ENCODE measurements around the gene VPS37D. TPM values are rescaled to one million over a fixed set of nuclear protein-coding genes. Genes with fewer than 3 reads are reported as not detected.
"Not testable (repeated sequence)": the region's sequence is repeated elsewhere in the genome, so short reads cannot be mapped to it uniquely, and the experiment has no call there.

Gene VPS37D
- 1 to 10 TPM; 1.5 to 1.8 TPM for total RNA-seq
- 1 to 10 TPM in 1 of 2 donors, under 1 TPM in 1; 0.88 to 2.3 TPM for polyA plus RNA-seq
- long read RNA-seq, donor 1 = 0 reads
- long read RNA-seq, donor 2, partial matches to known transcripts = 0 of 5 reads
- long read RNA-seq, donor 2, other reads (novel, unspliced or antisense) = 1 of 5 reads

- H3K36me3 ChIP-seq (ENCODE audit: control insufficient read depth in 1 of 2, insufficient read depth in 2 of 2, low read length in 1 of 2) = no peaks in the 10 kb centered on the region
- 3 to 4% methylated on average over 40 to 79 of the region's 79 CpGs for WGBS, 2 donors
- H3K27me3 ChIP-seq (ENCODE audit: control insufficient read depth in 1 of 2, insufficient read depth in 2 of 2, low read length in 1 of 2) = no peaks in the 10 kb centered on the region
- H3K27ac ChIP-seq (ENCODE audit: low read depth in 1 of 2, low read length in 2 of 2) = no peak within 1 kb of the TSS
- peak within 1 kb of the TSS; percentile 53 to 73 for H3K4me3 ChIP-seq (ENCODE audit: low read length in 2 of 2)
- no peaks in the 10 kb centered on the region for H3K4me1 ChIP-seq (ENCODE audit: control insufficient read depth in 1 of 2, insufficient read depth in 2 of 2, low read length in 2 of 2)
- peaks cover 3% of the 10 kb centered on the region for H3K9me3 ChIP-seq (ENCODE audit: control insufficient read depth, low read length)
- DNase-seq = peak; percentile 91 to 97
- ATAC-seq (ENCODE audit: low FRiP score) = peak; percentile 96
- intact Hi-C loops (cut with DNase I) = loop anchor here in 1 of 2 donors (5.0 kb wide), 1 partner anchor 60 kb away; no protein-coding TSS in a partner anchor
Observed at GRCh38 chr7:73667344-73668102, at the start of gene VPS37D. Gene VPS37D (plus strand): TSS chr7:73667831. CDS start chr7:73667959, 128 bp downstream.

- 75 to 84% methylated on average over 4 of the region's 4 CpGs for WGBS, 2 donors
- Histone ChIP-seq H3K4me1 (ENCODE audit: control insufficient read depth in 1 of 2, insufficient read depth in 2 of 2, low read length in 2 of 2) (no peaks in the 10 kb centered on the region), H3K9me3 (ENCODE audit: control insufficient read depth, low read length) (no peaks in the 10 kb centered on the region), H3K27ac (ENCODE audit: low read depth in 1 of 2, low read length in 2 of 2) (no peak overlapping the region), H3K27me3 (ENCODE audit: control insufficient read depth in 1 of 2, insufficient read depth in 2 of 2, low read length in 1 of 2) (no peaks in the 10 kb centered on the region), H3K36me3 (ENCODE audit: control insufficient read depth in 1 of 2, insufficient read depth in 2 of 2, low read length in 1 of 2) (no peaks in the 10 kb centered on the region), H3K4me3 (ENCODE audit: low read length in 2 of 2) (no peak overlapping the region)
- ATAC-seq (ENCODE audit: low FRiP score) (no peak), DNase-seq (no peak)
- intact Hi-C loops (cut with DNase I) = no loop called here
Observed at GRCh38 chr7:73618538-73618937, 49.1 kb upstream of the VPS37D start.

- H3K9me3 ChIP-seq (ENCODE audit: control insufficient read depth, low read length); H3K36me3 ChIP-seq (ENCODE audit: control insufficient read depth in 1 of 2, insufficient read depth in 2 of 2, low read length in 1 of 2); H3K27me3 ChIP-seq (ENCODE audit: control insufficient read depth in 1 of 2, insufficient read depth in 2 of 2, low read length in 1 of 2); H3K4me3 ChIP-seq (ENCODE audit: low read length in 2 of 2); H3K27ac ChIP-seq (ENCODE audit: low read depth in 1 of 2, low read length in 2 of 2); DNase-seq; intact Hi-C loops (cut with DNase I); H3K4me1 ChIP-seq (ENCODE audit: control insufficient read depth in 1 of 2, insufficient read depth in 2 of 2, low read length in 2 of 2); ATAC-seq (ENCODE audit: low FRiP score): not testable (repeated sequence)
- WGBS, 2 donors = 90 to 94% methylated on average over 11 of the region's 11 CpGs
Observed at GRCh38 chr7:73619394-73619793, 48.2 kb upstream of the VPS37D start.

GRCh38 chr7:73621168-73622063, 46.2 kb upstream of the VPS37D start:
- 55 to 63% methylated on average over 6 to 7 of the region's 7 CpGs for WGBS, 2 donors
- DNase-seq (no peak), ATAC-seq (ENCODE audit: low FRiP score) (no peak)
- Histone ChIP-seq H3K4me3 (ENCODE audit: low read length in 2 of 2) (no peak overlapping the region), H3K4me1 (ENCODE audit: control insufficient read depth in 1 of 2, insufficient read depth in 2 of 2, low read length in 2 of 2) (no peaks in the 10 kb centered on the region), H3K27me3 (ENCODE audit: control insufficient read depth in 1 of 2, insufficient read depth in 2 of 2, low read length in 1 of 2) (no peaks in the 10 kb centered on the region), H3K27ac (ENCODE audit: low read depth in 1 of 2, low read length in 2 of 2) (no peak overlapping the region), H3K36me3 (ENCODE audit: control insufficient read depth in 1 of 2, insufficient read depth in 2 of 2, low read length in 1 of 2) (no peaks in the 10 kb centered on the region), H3K9me3 (ENCODE audit: control insufficient read depth, low read length) (no peaks in the 10 kb centered on the region)
- intact Hi-C loops (cut with DNase I) = no loop called here

- no peak for ATAC-seq (ENCODE audit: low FRiP score)
- no peaks in the 10 kb centered on the region for H3K27me3 ChIP-seq (ENCODE audit: control insufficient read depth in 1 of 2, insufficient read depth in 2 of 2, low read length in 1 of 2)
- WGBS, 2 donors = 24 to 36% methylated on average over 2 of the region's 2 CpGs
- H3K27ac ChIP-seq (ENCODE audit: low read depth in 1 of 2, low read length in 2 of 2) = no peak overlapping the region
- intact Hi-C loops (cut with DNase I) = no loop called here
- no peaks in the 10 kb centered on the region for H3K36me3 ChIP-seq (ENCODE audit: control insufficient read depth in 1 of 2, insufficient read depth in 2 of 2, low read length in 1 of 2)
- H3K4me3 ChIP-seq (ENCODE audit: low read length in 2 of 2) = no peak overlapping the region
- no peaks in the 10 kb centered on the region for H3K9me3 ChIP-seq (ENCODE audit: control insufficient read depth, low read length)
- no peaks in the 10 kb centered on the region for H3K4me1 ChIP-seq (ENCODE audit: control insufficient read depth in 1 of 2, insufficient read depth in 2 of 2, low read length in 2 of 2)
- DNase-seq = no peak
Observed at GRCh38 chr7:73622527-73622908, 45.1 kb upstream of the VPS37D start.

GRCh38 chr7:73622909-73623797, 44.5 kb upstream of the VPS37D start:
- no peaks in the 10 kb centered on the region for H3K27me3 ChIP-seq (ENCODE audit: control insufficient read depth in 1 of 2, insufficient read depth in 2 of 2, low read length in 1 of 2)
- no peak overlapping the region for H3K4me3 ChIP-seq (ENCODE audit: low read length in 2 of 2)
- no peaks in the 10 kb centered on the region for H3K9me3 ChIP-seq (ENCODE audit: control insufficient read depth, low read length)
- intact Hi-C loops (cut with DNase I) = no loop called here
- WGBS, 2 donors = 5 to 6% methylated on average over 55 to 58 of the region's 58 CpGs
- no peak overlapping the region for H3K27ac ChIP-seq (ENCODE audit: low read depth in 1 of 2, low read length in 2 of 2)
- H3K36me3 ChIP-seq (ENCODE audit: control insufficient read depth in 1 of 2, insufficient read depth in 2 of 2, low read length in 1 of 2) = no peaks in the 10 kb centered on the region
- no peaks in the 10 kb centered on the region for H3K4me1 ChIP-seq (ENCODE audit: control insufficient read depth in 1 of 2, insufficient read depth in 2 of 2, low read length in 2 of 2)
- peak in 1 of 2 donors; percentile 86 for DNase-seq
- ATAC-seq (ENCODE audit: low FRiP score) = peak; percentile 62

GRCh38 chr7:73623798-73624668, 43.6 kb upstream of the VPS37D start, which contains the start of gene MLXIPL:
Gene MLXIPL (minus strand): TSS chr7:73624522. CDS start chr7:73624492, 30 bp downstream.
- DNase-seq = peak; percentile 79 to 91
- Histone ChIP-seq H3K27ac (ENCODE audit: low read depth in 1 of 2, low read length in 2 of 2) (no peak within 1 kb of the TSS), H3K36me3 (ENCODE audit: control insufficient read depth in 1 of 2, insufficient read depth in 2 of 2, low read length in 1 of 2) (no peaks in the 10 kb centered on the region), H3K4me1 (ENCODE audit: control insufficient read depth in 1 of 2, insufficient read depth in 2 of 2, low read length in 2 of 2) (no peaks in the 10 kb centered on the region), H3K4me3 (ENCODE audit: low read length in 2 of 2) (peak within 1 kb of the TSS in 1 of 2 donors; percentile 22), H3K9me3 (ENCODE audit: control insufficient read depth, low read length) (no peaks in the 10 kb centered on the region), H3K27me3 (ENCODE audit: control insufficient read depth in 1 of 2, insufficient read depth in 2 of 2, low read length in 1 of 2) (no peaks in the 10 kb centered on the region)
- 2 to 4% methylated on average over 34 to 80 of the region's 80 CpGs for WGBS, 2 donors
- intact Hi-C loops (cut with DNase I) = no loop called here
- peak; percentile 81 for ATAC-seq (ENCODE audit: low FRiP score)

Measured in aorta (tissue), 5 donors.